Caco-2 (cell line): ENCODE measurements around the gene PDE4D. TPM values are rescaled to one million over a fixed set of nuclear protein-coding genes. Genes with fewer than 3 reads are reported as not detected.
A peak's percentile ranks its signal among the peaks of the same experiment; 100 is the strongest.

Source experiments
- BruUV-seq: library from RNA; stranded (reverse); fragments of 400-500 nt; replicated peaks from 2 replicates; lab custom pipeline; 2021; lab: Mats Ljungman, UMichigan
- CTCF ChIA-PET: fragments of 300-600 bp; sonication (Branson Sonifier 250); formaldehyde crosslinking; loops from one replicate; lab custom pipeline; 2022; ENCODE audit warnings: antibody characterized with exemption; lab: Charles Lee
- POLR2A ChIA-PET: fragments of 300-600 bp; sonication (Branson Sonifier 250); formaldehyde crosslinking; loops from one replicate; lab custom pipeline; 2022; ENCODE audit warnings: antibody characterized with exemption; lab: Charles Lee
- DNase-seq, 2 experiments: peaks; one replicate each; pipeline versions ENCODE4 v3.0.0 to v3.0.0-alpha.2; 2020 to 2022
- H3K27me3 ChIP-seq: replicated peaks from 2 replicates; pipeline ENCODE4 v1.6.0; 2011; ENCODE audit warnings: low read length; ENCODE audit not compliant: control insufficient read depth, insufficient read depth
- H3K36me3 ChIP-seq: 2 replicates; pipeline ENCODE4 v1.5.1; 2011; ENCODE audit warnings: low read length; ENCODE audit not compliant: control insufficient read depth, insufficient read depth
- H3K4me1 ChIP-seq: fragments of 250-450 bp; sonication (Bioruptor Pico); 2 replicates; pipeline ENCODE4 v1.5.1; 2020; ENCODE audit warnings: mild to moderate bottlenecking
- H3K4me3 ChIP-seq: 2 replicates; pipeline ENCODE4 v1.5.1; 2011; ENCODE audit warnings: low read depth, mild to moderate bottlenecking, control low read depth, low read length
- H3K9me3 ChIP-seq: fragments of 250-450 bp; sonication (Bioruptor Pico); 2 replicates; pipeline ENCODE4 v1.5.1; 2020; ENCODE audit warnings: mild to moderate bottlenecking, moderate library complexity
- H3K27ac Mint-ChIP-seq: one replicate; pipeline ENCODE4 v1.8.0; 2022; ENCODE audit warnings: mixed read lengths; ENCODE audit not compliant: unreplicated experiment
- H3K27me3 Mint-ChIP-seq: one replicate; pipeline ENCODE4 v1.8.0; 2022; ENCODE audit warnings: mixed read lengths; ENCODE audit not compliant: insufficient read depth, unreplicated experiment
- H3K36me3 Mint-ChIP-seq: one replicate; pipeline ENCODE4 v1.8.0; 2022; ENCODE audit warnings: mild to moderate bottlenecking, mixed read lengths; ENCODE audit not compliant: insufficient read depth, unreplicated experiment
- H3K4me1 Mint-ChIP-seq: one replicate; pipeline ENCODE4 v1.8.0; 2022; ENCODE audit warnings: low read depth, mixed read lengths; ENCODE audit not compliant: unreplicated experiment
- H3K4me3 Mint-ChIP-seq: one replicate; pipeline ENCODE4 v1.8.0; 2022; ENCODE audit warnings: mild to moderate bottlenecking, moderate library complexity, mixed read lengths; ENCODE audit not compliant: unreplicated experiment
- H3K9me3 Mint-ChIP-seq: one replicate; pipeline ENCODE4 v1.8.0; 2022; ENCODE audit warnings: mixed read lengths; ENCODE audit not compliant: unreplicated experiment
- CTCF ChIP-seq, 2 experiments: fragments of 200-600 bp in 1 of 2; IDR thresholded peaks; 1 replicate in 1 of 2; 2 replicates in 1 of 2; pipeline versions ENCODE4 v1.5.1 to v1.8.0; 2011 to 2022; ENCODE audit warnings: antibody characterized with exemption in 1 of 2, control low read depth in 1 of 2, inconsistent platforms in 1 of 2, low read depth in 1 of 2, low read length in 1 of 2, mild to moderate bottlenecking in 1 of 2, moderate library complexity in 1 of 2; ENCODE audit not compliant: insufficient read depth in 1 of 2, severe bottlenecking in 1 of 2, unreplicated experiment in 1 of 2
- intact Hi-C: fragments of 100-400 bp; cut with micrococcal nuclease; formaldehyde crosslinking; loops from one replicate; pipeline ENCODE4 v1.10.0; 2022; ENCODE audit not compliant: unreplicated experiment
- total RNA-seq: library from RNA; stranded (reverse); gene quantifications from 2 replicates; pipeline ENCODE4 v1.2.3, GENCODE V29; 2022

PDE4D gene
- total RNA-seq, 1 experiment from 2014 or later = 89.8 TPM

GRCh38 chr5:59088546-59088945, 805.0 kb downstream of the PDE4D start:
- CTCF ChIA-PET = no interaction called here
- no TSS peak for BruUV-seq
- Histone ChIP-seq H3K27me3 (no peaks in the 10 kb centered on the region), H3K4me1 (peaks cover 4% of the 10 kb centered on the region; the same call in 1 of the 2 replicates), H3K9me3 (no peaks in the 10 kb centered on the region), H3K36me3 (no peaks in the 10 kb centered on the region), H3K4me3 (no peak overlapping the region)
- H3K27ac Mint-ChIP-seq = no peak overlapping the region
- POLR2A ChIA-PET = no interaction called here
- H3K9me3 Mint-ChIP-seq = peaks cover 2% of the 10 kb centered on the region
- H3K27me3 Mint-ChIP-seq = no peaks in the 10 kb centered on the region
- intact Hi-C loops = no loop called here
- no peak for TF ChIP-seq CTCF (IDR thresholded peaks at IDR 0.05; ENCODE audit: insufficient read depth in 1 of 2, low read depth in 1 of 2, low read length in 1 of 2, severe bottlenecking in 1 of 2, unreplicated experiment in 1 of 2)
- no peak overlapping the region for H3K4me3 Mint-ChIP-seq
- H3K4me1 Mint-ChIP-seq = peaks cover 31% of the 10 kb centered on the region
- no peaks in the 10 kb centered on the region for H3K36me3 Mint-ChIP-seq
- no peak for DNase-seq

- no peaks in the 10 kb centered on the region for H3K36me3 Mint-ChIP-seq
- H3K27ac Mint-ChIP-seq = peak overlapping the region; percentile 43
- peaks cover 25% of the 10 kb centered on the region for H3K4me1 Mint-ChIP-seq
- H3K27me3 Mint-ChIP-seq = no peaks in the 10 kb centered on the region
- Histone ChIP-seq H3K4me1 (no peaks in the 10 kb centered on the region; the same call in 1 of the 2 replicates), H3K36me3 (no peaks in the 10 kb centered on the region), H3K27me3 (no peaks in the 10 kb centered on the region), H3K4me3 (no peak overlapping the region), H3K9me3 (no peaks in the 10 kb centered on the region)
- H3K9me3 Mint-ChIP-seq = no peaks in the 10 kb centered on the region
- no peak for DNase-seq
- POLR2A ChIA-PET = interaction anchor here (0.7 kb wide), 1 partner anchor 42 kb away, joined by 3 read pairs; no protein-coding TSS in a partner anchor
- TF ChIP-seq CTCF (IDR thresholded peaks at IDR 0.05; ENCODE audit: insufficient read depth in 1 of 2, low read depth in 1 of 2, low read length in 1 of 2, severe bottlenecking in 1 of 2, unreplicated experiment in 1 of 2) = no peak
- CTCF ChIA-PET = interaction anchor here (1.5 kb wide), 1 partner anchor 52 kb away, joined by 4 read pairs; no protein-coding TSS in a partner anchor
- intact Hi-C loops = no loop called here
- no peak overlapping the region for H3K4me3 Mint-ChIP-seq
- BruUV-seq = no TSS peak
Measured at GRCh38 chr5:59086024-59086423, 807.5 kb downstream of the PDE4D start.

- H3K4me3 ChIP-seq = no peak overlapping the region
- intact Hi-C loops = no loop called here
- no TSS peak for BruUV-seq
- no peaks in the 10 kb centered on the region for H3K27me3 Mint-ChIP-seq
- H3K27me3 ChIP-seq = no peaks in the 10 kb centered on the region
- no peaks in the 10 kb centered on the region for H3K36me3 Mint-ChIP-seq
- CTCF ChIA-PET = no interaction called here
- TF ChIP-seq CTCF (IDR thresholded peaks at IDR 0.05; ENCODE audit: insufficient read depth in 1 of 2, low read depth in 1 of 2, low read length in 1 of 2, severe bottlenecking in 1 of 2, unreplicated experiment in 1 of 2) = no peak
- H3K4me1 ChIP-seq = peaks cover 10% of the 10 kb centered on the region; the same call in 1 of the 2 replicates
- H3K36me3 ChIP-seq = no peaks in the 10 kb centered on the region
- no peak overlapping the region for H3K27ac Mint-ChIP-seq
- POLR2A ChIA-PET = no interaction called here
- H3K4me1 Mint-ChIP-seq = peaks cover 16% of the 10 kb centered on the region
- H3K9me3 ChIP-seq = no peaks in the 10 kb centered on the region
- H3K4me3 Mint-ChIP-seq = no peak overlapping the region
- no peak for DNase-seq
- H3K9me3 Mint-ChIP-seq = no peaks in the 10 kb centered on the region
Measured at GRCh38 chr5:59081693-59082092, 811.8 kb downstream of the PDE4D start.
